Adrenal gland (tissue), 12 donors: ENCODE results near the gene CGN. TPM values are rescaled to one million over a fixed set of nuclear protein-coding genes. Genes with fewer than 3 reads are reported as not detected.
A peak's percentile ranks its signal among the peaks of the same experiment; 100 is the strongest.

ENCODE experiments used
- DNase-seq, 7 donors: peaks; one replicate each; pipeline ENCODE4 v3.0.0-alpha.2; 2019 to 2020
- H3K27ac ChIP-seq, 5 donors: fragments of 200-600 bp; sonication (generic) in 4 of 5; 1 replicate in 3 of 5; 2 replicates in 2 of 5; pipeline versions ENCODE4 v1.5.1 to v1.8.0; 2016 to 2020; ENCODE audit warnings: mild to moderate bottlenecking in 1 of 5
- H3K27me3 ChIP-seq: fragments of 200-600 bp; 2 replicates; pipeline ENCODE4 v1.8.0; 2021
- H3K36me3 ChIP-seq, 2 donors: fragments of 200-600 bp; replicated peaks in 1 of 2; 1 replicate in 1 of 2; 2 replicates in 1 of 2; pipeline versions ENCODE4 v1.5.1 to v1.8.0; 2018 to 2022
- H3K4me1 ChIP-seq, 2 donors: fragments of 200-600 bp; replicated peaks in 1 of 2; 1 replicate in 1 of 2; 2 replicates in 1 of 2; pipeline versions ENCODE4 v1.5.1 to v1.8.0; 2018 to 2021
- H3K4me3 ChIP-seq, 4 donors: fragments of 200-600 bp; sonication (generic) in 3 of 4; one replicate each; pipeline ENCODE4 v1.5.1; 2016 to 2018
- H3K9me3 ChIP-seq, 3 donors: fragments of 200-600 bp; sonication (generic) in 1 of 3; replicated peaks in 1 of 3; 1 replicate in 2 of 3; 2 replicates in 1 of 3; pipeline versions ENCODE4 v1.5.1 to v1.8.0; 2016 to 2021
- POLR2A ChIP-seq, 2 donors: fragments of 450-650 bp; IDR thresholded peaks; one replicate each; pipeline ENCODE4 v1.6.1; 2017; ENCODE audit warnings: antibody characterized with exemption in 2 of 2, mild to moderate bottlenecking in 2 of 2, moderate library complexity in 1 of 2
- WGBS, 4 donors: extraction: QIAGEN DNeasy Blood & Tissue Kit in 2 of 4; methylation state at CpG; one replicate each; pipeline versions ENCODE4 v1.1.5 to v1.1.7; 2013 to 2017; 5-methylcytosine and 5-hydroxymethylcytosine counted together
- intact Hi-C, 2 donors: fragments of 100-400 bp; cut with DNase I; formaldehyde crosslinking; loops; one replicate each; pipeline versions ENCODE4 v1.14.1 to v1.15.0; 2022 to 2023
- polyA plus RNA-seq, 3 donors: library from polyadenylated mRNA; stranded (reverse); fragments of 200-250 nt in 2 of 3; fragments of 350-450 nt in 1 of 3; fragmentation: Illumina TruSeq in 1 of 3; extraction: RNeasy Lipid Tissue Mini Kit (QIAGEN cat#74804) in 1 of 3; gene quantifications; one replicate each; pipeline ENCODE4 v1.2.3, GENCODE V29; 2013 to 2014
- total RNA-seq, 9 donors: library from RNA; depleted of rRNA in 4 of 9; stranded (reverse); fragments of >200 nt in 4 of 9; fragments of 120-200 nt in 1 of 9; fragmentation: NEBNext Ultra II Directional in 1 of 9; extraction: Animal tissue kit (Norgen Biotek cat#: 25700) in 1 of 9; gene quantifications; one replicate each; pipeline versions ENCODE4 v1.1.0 to v1.2.4, GENCODE V29; 2013 to 2023
- TF ChIP-seq, protein P1 (sequence below), 6 experiments: fragments of 450-650 bp in 4 of 6; fragments of 200-600 bp in 2 of 6; sonication (generic) in 1 of 6; IDR thresholded peaks; 1 replicate in 5 of 6; 2 replicates in 1 of 6; pipeline versions ENCODE4 v1.5.1 to v1.8.0; 2016 to 2021; ENCODE audit warnings: antibody characterized with exemption in 6 of 6, mild to moderate bottlenecking in 2 of 6, moderate library complexity in 1 of 6
- donor health status: healthy with polysubstance abuse.
- donor health status: Bipolar disorder and iron deficiency.
- donor health status: DM: yes; HTN: yes; CAD: no.
- donor health status: DM: no; HTN: no; CAD: no.
- donor health status: DM: no; HTN: no; CAD: no.
- donor health status: DM: yes; HTN: yes; CAD: no.

The CGN gene
- total and polyA plus RNA-seq, 12 donors, result 0.06 to 5.8 (median 0.82) TPM

DNA sequence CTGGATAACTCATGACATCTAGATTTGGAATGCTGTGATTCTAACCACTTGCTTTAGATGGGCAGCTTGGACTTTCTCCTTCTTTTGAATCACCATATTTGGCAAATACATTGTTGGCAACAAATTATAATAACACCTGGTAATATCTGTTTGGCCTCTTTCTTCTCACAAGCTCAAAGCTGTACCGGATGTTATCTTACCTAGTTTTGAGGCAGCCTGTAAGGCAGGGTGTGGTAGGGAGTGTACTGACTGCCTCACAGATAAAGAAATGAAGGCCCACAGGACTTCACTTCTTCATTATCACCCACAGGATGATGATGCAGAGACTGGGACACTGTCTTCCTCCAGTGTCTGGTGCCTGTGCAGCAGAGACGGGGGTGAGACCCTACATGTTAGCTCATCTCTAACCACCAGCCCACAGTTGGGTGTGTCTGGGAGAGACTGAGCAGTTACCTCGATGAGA, 57.5 kb downstream of the CGN start:
- intact Hi-C loops, result no loop called here
- Histone ChIP-seq H3K4me3 (no peak overlapping the region), H3K36me3 (peaks cover 0 to 1% of the 10 kb centered on the region in 2 donors), H3K4me1 (peaks cover 7 to 25% of the 10 kb centered on the region in 2 donors), H3K27ac (no peak overlapping the region), H3K9me3 (no peaks in the 10 kb centered on the region), H3K27me3 (no peaks in the 10 kb centered on the region)
- WGBS, 4 donors, result 70 to 75% (median 75%) methylated on average over 3 of the region's 3 CpGs
- DNase-seq, result no peak
- TF ChIP-seq, protein P1, sequence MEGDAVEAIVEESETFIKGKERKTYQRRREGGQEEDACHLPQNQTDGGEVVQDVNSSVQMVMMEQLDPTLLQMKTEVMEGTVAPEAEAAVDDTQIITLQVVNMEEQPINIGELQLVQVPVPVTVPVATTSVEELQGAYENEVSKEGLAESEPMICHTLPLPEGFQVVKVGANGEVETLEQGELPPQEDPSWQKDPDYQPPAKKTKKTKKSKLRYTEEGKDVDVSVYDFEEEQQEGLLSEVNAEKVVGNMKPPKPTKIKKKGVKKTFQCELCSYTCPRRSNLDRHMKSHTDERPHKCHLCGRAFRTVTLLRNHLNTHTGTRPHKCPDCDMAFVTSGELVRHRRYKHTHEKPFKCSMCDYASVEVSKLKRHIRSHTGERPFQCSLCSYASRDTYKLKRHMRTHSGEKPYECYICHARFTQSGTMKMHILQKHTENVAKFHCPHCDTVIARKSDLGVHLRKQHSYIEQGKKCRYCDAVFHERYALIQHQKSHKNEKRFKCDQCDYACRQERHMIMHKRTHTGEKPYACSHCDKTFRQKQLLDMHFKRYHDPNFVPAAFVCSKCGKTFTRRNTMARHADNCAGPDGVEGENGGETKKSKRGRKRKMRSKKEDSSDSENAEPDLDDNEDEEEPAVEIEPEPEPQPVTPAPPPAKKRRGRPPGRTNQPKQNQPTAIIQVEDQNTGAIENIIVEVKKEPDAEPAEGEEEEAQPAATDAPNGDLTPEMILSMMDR (IDR thresholded peaks at IDR 0.05), result no peak
- no peak for TF ChIP-seq POLR2A (IDR thresholded peaks at IDR 0.05)

DNA sequence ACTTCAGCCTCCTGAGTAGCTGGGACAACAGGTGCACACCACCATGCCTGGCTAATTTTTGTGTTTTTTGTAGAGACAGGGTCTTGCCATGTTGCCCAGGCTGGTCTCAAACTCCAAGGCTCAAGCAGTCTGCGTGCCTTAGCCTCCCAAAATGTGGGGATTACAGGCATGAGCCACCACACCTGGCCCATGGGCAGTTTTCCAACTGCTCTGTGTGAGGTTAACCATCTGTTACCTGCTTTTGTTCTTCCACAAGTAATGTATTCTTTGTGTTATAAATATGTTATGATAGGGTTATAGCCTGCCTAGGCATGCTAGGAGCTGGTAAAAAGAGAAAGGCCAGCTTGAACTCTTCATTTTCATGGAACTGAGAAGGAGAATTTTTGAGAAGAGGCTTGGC, 59.6 kb downstream of the CGN start:
- H3K27ac ChIP-seq, result peak overlapping the region in 1 of 5 donors; percentile 19
- H3K4me1 ChIP-seq, result peaks cover 7 to 19% of the 10 kb centered on the region in 2 donors
- intact Hi-C loops, result no loop called here
- TF ChIP-seq, protein P1 (IDR thresholded peaks at IDR 0.05), result no peak
- no peak for TF ChIP-seq POLR2A (IDR thresholded peaks at IDR 0.05)
- no peaks in the 10 kb centered on the region for H3K27me3 ChIP-seq
- H3K36me3 ChIP-seq, result peaks cover 0 to 4% of the 10 kb centered on the region in 2 donors
- no peaks in the 10 kb centered on the region for H3K9me3 ChIP-seq
- no peak for DNase-seq
- WGBS, 4 donors, result 78 to 100% (median 97%) methylated on average over 1 of the region's 1 CpG
- H3K4me3 ChIP-seq, result no peak overlapping the region

DNA sequence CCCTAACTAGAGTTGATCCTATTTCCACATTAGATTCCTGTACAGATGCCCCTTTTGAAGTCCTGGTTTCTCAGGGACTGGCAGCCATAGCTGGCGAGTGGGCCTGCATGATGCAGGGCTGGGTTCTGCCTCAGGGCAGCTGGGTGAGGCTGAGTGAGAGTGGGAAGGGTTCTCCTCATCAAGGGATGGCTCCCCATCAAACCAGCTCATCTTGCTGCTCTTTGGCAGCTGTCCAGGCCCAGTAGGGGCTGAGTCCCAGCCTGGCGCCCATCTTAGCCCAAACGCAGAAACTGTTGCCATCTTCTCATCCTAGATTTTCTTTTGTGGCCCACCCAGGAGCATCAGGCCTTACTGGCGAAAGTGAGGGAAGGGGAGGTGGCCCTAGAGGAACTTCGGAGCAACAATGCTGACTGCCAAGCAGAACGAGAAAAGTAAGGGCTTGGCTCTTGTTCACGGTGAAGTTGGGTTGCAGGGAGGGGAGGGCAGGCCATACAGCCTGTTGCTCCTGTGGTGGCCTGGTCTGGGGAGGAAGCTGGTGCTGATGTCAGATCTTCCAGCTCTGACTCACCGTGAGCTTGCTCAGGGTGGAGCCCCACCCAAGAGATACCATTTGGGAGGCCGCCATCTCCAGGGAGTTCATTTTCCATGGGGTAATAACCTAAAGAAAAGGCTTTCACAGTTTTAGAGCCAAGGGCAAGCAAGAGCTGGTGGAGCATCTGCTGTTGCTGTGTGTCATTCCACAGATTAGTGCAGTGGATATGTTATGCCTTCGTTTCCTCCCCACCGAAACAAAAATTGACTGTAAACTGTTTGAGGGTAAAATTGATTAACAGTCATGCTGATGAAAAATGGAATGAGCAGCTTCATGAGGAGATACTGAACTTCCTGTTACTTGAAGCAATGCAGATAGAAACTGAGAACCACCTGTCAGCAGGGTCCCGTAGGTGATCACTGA, 63.7 kb downstream of the CGN start:
- Histone ChIP-seq H3K36me3 (peaks cover 0 to 9% of the 10 kb centered on the region in 2 donors), H3K4me1 (peaks cover 4% of the 10 kb centered on the region in 2 donors), H3K27me3 (no peaks in the 10 kb centered on the region), H3K27ac (no peak overlapping the region), H3K4me3 (no peak overlapping the region), H3K9me3 (no peaks in the 10 kb centered on the region)
- no peak for TF ChIP-seq POLR2A (IDR thresholded peaks at IDR 0.05)
- TF ChIP-seq, protein P1 (IDR thresholded peaks at IDR 0.05), result no peak
- peak in 1 of 7 donors; percentile 29 for DNase-seq
- WGBS, 4 donors, result 86 to 97% (median 90%) methylated on average over 10 to 12 of the region's 12 CpGs
- intact Hi-C loops, result no loop called here

DNA sequence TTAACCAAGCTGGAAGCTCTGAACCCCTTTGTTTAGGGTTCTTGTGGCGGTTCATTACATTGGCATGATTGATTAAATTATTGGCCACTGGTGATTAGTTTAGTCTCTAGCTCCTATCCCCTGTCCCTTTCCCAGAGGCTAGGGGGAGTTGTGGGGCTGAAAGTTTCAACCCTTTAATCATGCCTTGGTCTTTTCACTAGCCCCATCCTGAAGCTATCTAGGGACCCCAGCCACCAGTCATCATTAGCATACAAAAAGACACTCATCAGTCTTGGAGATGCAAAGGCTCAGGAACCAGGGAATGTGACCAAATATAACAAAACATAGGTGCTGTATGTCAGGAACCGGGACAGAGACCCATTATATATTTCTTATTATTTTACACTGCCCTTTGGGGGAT, 66.0 kb downstream of the CGN start:
- no peaks in the 10 kb centered on the region for H3K9me3 ChIP-seq
- 92 to 96% (median 95%) methylated on average over 2 of the region's 2 CpGs for WGBS, 4 donors
- no peak for TF ChIP-seq POLR2A (IDR thresholded peaks at IDR 0.05)
- TF ChIP-seq, protein P1 (IDR thresholded peaks at IDR 0.05), result no peak
- no peaks in the 10 kb centered on the region for H3K27me3 ChIP-seq
- no peak overlapping the region for H3K27ac ChIP-seq
- intact Hi-C loops, result no loop called here
- no peak overlapping the region for H3K4me3 ChIP-seq
- peaks cover 0 to 9% of the 10 kb centered on the region in 2 donors for H3K36me3 ChIP-seq
- DNase-seq, result no peak
- no peaks in the 10 kb centered on the region for H3K4me1 ChIP-seq
